SK-N-SH (cell line): ENCODE data around the gene DDX28. TPM values are rescaled to one million over a fixed set of nuclear protein-coding genes. Genes with fewer than 3 reads are reported as not detected.
A peak's percentile ranks its signal among the peaks of the same experiment; 100 is the strongest.

Source experiments
- CTCF ChIA-PET: fragments of 300-600, 350-600 bp; formaldehyde crosslinking; extraction: SDS; loops from one replicate; lab custom pipeline; 2021; lab: Yijun Ruan, JAX
- POLR2A ChIA-PET: fragments of 350-600 bp; sonication (Branson Sonifier 250); formaldehyde crosslinking; extraction: SDS; loops from one replicate; lab custom pipeline; 2020; ENCODE audit warnings: antibody characterized with exemption, inconsistent platforms; lab: Yijun Ruan, JAX
- DNase-seq: peaks from one replicate; pipeline ENCODE4 v3.0.0; 2012
- H2AFZ ChIP-seq: fragments of 200-600 bp; sonication (generic); 2 replicates; pipeline ENCODE4 v1.8.1; 2016; ENCODE audit warnings: antibody characterized with exemption, mild to moderate bottlenecking, low read depth
- H3F3A ChIP-seq: fragments of 200-600 bp; sonication (generic); replicated peaks from 2 replicates; pipeline ENCODE3; 2016; ENCODE audit warnings: antibody characterized with exemption, mild to moderate bottlenecking; ENCODE audit not compliant: insufficient read depth
- H3K27ac ChIP-seq, 2 experiments: fragments of 200-500 bp in 1 of 2; fragments of 200-600 bp in 1 of 2; sonication (Bioruptor generic) in 1 of 2; sonication (generic), shearing (Covaris generic) in 1 of 2; 2 replicates each; pipeline versions ENCODE4 v1.5.1 to v1.6.1; 2014 to 2016; ENCODE audit warnings: low read depth in 2 of 2, inconsistent platforms in 1 of 2, low read length in 1 of 2, mild to moderate bottlenecking in 1 of 2, mixed read lengths in 1 of 2
- H3K27me3 ChIP-seq: fragments of 200-600 bp; sonication (generic), shearing (Covaris generic); 2 replicates; pipeline ENCODE4 v1.6.1; 2016; ENCODE audit warnings: mixed run types; ENCODE audit not compliant: insufficient read depth
- H3K36me3 ChIP-seq, 2 experiments: fragments of 200-500 bp in 1 of 2; fragments of 200-600 bp in 1 of 2; sonication (Bioruptor generic) in 1 of 2; sonication (generic) in 1 of 2; replicated peaks in 1 of 2; 2 replicates each; pipeline versions ENCODE3 to v1.5.1; 2014 to 2016; ENCODE audit warnings: low read length in 1 of 2, mild to moderate bottlenecking in 1 of 2; ENCODE audit not compliant: insufficient read depth in 2 of 2, control insufficient read depth in 1 of 2
- H3K4me1 ChIP-seq, 2 experiments: fragments of 200-500 bp in 1 of 2; fragments of 200-600 bp in 1 of 2; sonication (Bioruptor generic) in 1 of 2; sonication (generic), shearing (Covaris generic) in 1 of 2; 2 replicates each; pipeline versions ENCODE4 v1.5.1 to v1.6.1; 2014 to 2016; ENCODE audit warnings: low read depth in 1 of 2, low read length in 1 of 2, mixed run types in 1 of 2; ENCODE audit not compliant: insufficient read depth in 2 of 2, control insufficient read depth in 1 of 2
- H3K4me2 ChIP-seq: fragments of 200-600 bp; sonication (generic), shearing (Covaris generic); 2 replicates; pipeline ENCODE4 v1.6.1; 2017; ENCODE audit warnings: mixed run types
- H3K4me3 ChIP-seq, 2 experiments: fragments of 200-500 bp in 1 of 2; fragments of 200-600 bp in 1 of 2; sonication (Bioruptor generic) in 1 of 2; sonication (generic), shearing (Covaris generic) in 1 of 2; 2 replicates each; pipeline versions ENCODE4 v1.5.1 to v1.8.1; 2014 to 2016; ENCODE audit warnings: low read depth in 2 of 2, inconsistent platforms in 1 of 2, low read length in 1 of 2, mild to moderate bottlenecking in 1 of 2, mixed read lengths in 1 of 2, moderate library complexity in 1 of 2
- H3K79me2 ChIP-seq: fragments of 200-600 bp; sonication (generic); 2 replicates; pipeline ENCODE4 v1.8.1; 2017; ENCODE audit warnings: mild to moderate bottlenecking; ENCODE audit not compliant: insufficient read depth
- H3K9ac ChIP-seq: fragments of 200-600 bp; sonication (generic); 2 replicates; pipeline ENCODE4 v1.6.1; 2017; ENCODE audit warnings: mixed run types
- H3K9me2 ChIP-seq: fragments of 200-600 bp; sonication (generic); 2 replicates; pipeline ENCODE4 v1.6.1; 2017; ENCODE audit warnings: mixed run types
- H3K9me3 ChIP-seq: fragments of 200-600 bp; sonication (generic); 2 replicates; pipeline ENCODE4 v1.6.1; 2017; ENCODE audit warnings: mixed run types, mild to moderate bottlenecking, moderate library complexity
- H4K20me1 ChIP-seq: fragments of 200-600 bp; sonication (generic); 2 replicates; pipeline ENCODE4 v1.6.1; 2017; ENCODE audit warnings: mild to moderate bottlenecking, mixed run types; ENCODE audit not compliant: insufficient read depth
- ELF1 ChIP-seq: IDR thresholded peaks from 2 replicates; pipeline ENCODE4 v1.4.0; 2012
- EZH2phosphoT487 ChIP-seq: fragments of 200-600 bp; sonication (generic); IDR thresholded peaks from 2 replicates; pipeline ENCODE4 v1.6.1; 2017; ENCODE audit warnings: low read depth, mixed run types, mild to moderate bottlenecking, antibody characterized with exemption, moderate library complexity, borderline replicate concordance
- FOSL2 ChIP-seq: IDR thresholded peaks from 2 replicates; pipeline ENCODE4 v1.4.0; 2012; ENCODE audit warnings: low read depth, mild to moderate bottlenecking, moderate library complexity, borderline replicate concordance
- FOXJ3 ChIP-seq: sonication (generic); formaldehyde crosslinking; IDR thresholded peaks from 2 replicates; pipeline ENCODE4 v1.5.1; 2020; ENCODE audit warnings: mild to moderate bottlenecking, missing genetic modification reagents
- FOXM1 ChIP-seq: IDR thresholded peaks from 2 replicates; pipeline ENCODE4 v1.4.0; 2012; ENCODE audit warnings: low read depth, mild to moderate bottlenecking
- IRF3 ChIP-seq: fragments of 150-350 bp; IDR thresholded peaks from 2 replicates; pipeline ENCODE4 v1.6.1; 2016; ENCODE audit warnings: mild to moderate bottlenecking, low read depth, low read length
- MEF2A ChIP-seq: IDR thresholded peaks from 2 replicates; pipeline ENCODE4 v1.4.0; 2012; ENCODE audit warnings: low read depth, borderline replicate concordance
- MXI1 ChIP-seq: IDR thresholded peaks from 2 replicates; pipeline ENCODE4 v1.6.1; 2012; ENCODE audit warnings: mild to moderate bottlenecking, low read depth, low read length, improper control_type of control experiment
- NRF1 ChIP-seq: IDR thresholded peaks from 2 replicates; pipeline ENCODE4 v1.6.1; 2012; ENCODE audit warnings: low read depth, mild to moderate bottlenecking, low read length
- PBX3 ChIP-seq: IDR thresholded peaks from 2 replicates; pipeline ENCODE4; 2012
- RFX5 ChIP-seq: IDR thresholded peaks from 2 replicates; pipeline ENCODE4 v1.6.1; 2012; ENCODE audit warnings: mild to moderate bottlenecking, improper control_type of control experiment, low read length
- TCF12 ChIP-seq: IDR thresholded peaks from 2 replicates; pipeline ENCODE4 v1.4.0; 2012
- TEAD4 ChIP-seq: IDR thresholded peaks from 2 replicates; pipeline ENCODE4 v1.4.0; 2012; ENCODE audit warnings: mild to moderate bottlenecking, borderline replicate concordance; ENCODE audit not compliant: insufficient read depth
- USF2 ChIP-seq: fragments of 150-350 bp; IDR thresholded peaks from 2 replicates; pipeline ENCODE4 v1.6.1; 2017; ENCODE audit warnings: antibody characterized with exemption, low read length, low read depth, borderline replicate concordance
- YY1 ChIP-seq: IDR thresholded peaks from 2 replicates; pipeline ENCODE4 v1.4.0; 2012; ENCODE audit warnings: low read depth, mild to moderate bottlenecking
- whole genome bisulfite sequencing: methylation state at CpG from one replicate; pipeline ENCODE4 v1.1.6; 2017; ENCODE audit warnings: low lambda C conversion rate; 5-methylcytosine and 5-hydroxymethylcytosine counted together
- polyA plus RNA-seq, 3 experiments: library from polyadenylated mRNA; depleted of rRNA; stranded (reverse); fragments of >200 nt; gene quantifications; 2 replicates each; pipeline ENCODE4 v1.2.3, GENCODE V29; 2012

DDX28 gene
- polyA plus RNA-seq, 1 of the 3 experiments (the other 2 are of a cell fraction): 10.8 TPM

DNA sequence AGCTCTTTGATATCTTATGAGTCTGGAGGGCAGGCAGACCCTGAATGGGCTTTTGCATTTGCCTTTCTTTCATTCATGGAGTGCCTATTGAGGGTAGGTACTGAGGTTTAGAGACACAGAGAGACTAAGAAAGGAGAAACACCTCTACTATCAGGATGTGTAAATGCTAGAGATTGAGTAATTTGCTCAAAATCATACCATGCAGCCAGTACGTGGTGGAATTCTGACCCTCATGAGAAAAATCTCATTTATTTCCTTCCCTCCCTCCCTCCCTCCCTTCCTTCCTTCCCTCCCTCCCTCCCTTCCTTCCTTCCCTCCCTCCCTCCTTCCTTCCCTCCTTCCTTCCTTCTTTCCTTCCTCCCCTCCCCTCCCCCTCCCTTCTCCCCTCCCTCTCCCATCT is 43.7 kb upstream of the DDX28 start:
- POLR2A ChIA-PET: no interaction called here
- whole genome bisulfite sequencing: 88% methylated on average over 1 of the region's 1 CpG
- Histone ChIP-seq H3K36me3 (peaks cover 11 to 19% of the 10 kb centered on the region in 2 experiments), H3K9me2 (no peaks in the 10 kb centered on the region), H3K79me2 (no peaks in the 10 kb centered on the region), H3K4me1 (peaks cover 0 to 21% of the 10 kb centered on the region in 2 experiments; a peak in 2 of 4 replicates), H4K20me1 (0 out of 2 replicates have a peak, but pooled peaks cover 2% of the 10 kb centered on the region), H3F3A (peaks cover 39% of the 10 kb centered on the region), H2AFZ (no peak overlapping the region), H3K4me2 (no peak overlapping the region), H3K27ac (no peak overlapping the region), H3K9me3 (no peaks in the 10 kb centered on the region), H3K27me3 (no peaks in the 10 kb centered on the region), H3K4me3 (no peak overlapping the region), H3K9ac (no peak overlapping the region)
- CTCF ChIA-PET: interaction anchor here (1.0 kb wide), 1 partner anchor 17 kb away, joined by 3 read pairs; no protein-coding TSS in a partner anchor
- TF ChIP-seq FOSL2: no peak
- TF ChIP-seq PBX3: no peak
- no peak for TF ChIP-seq NRF1
- TF ChIP-seq ELF1: no peak
- TF ChIP-seq TEAD4: no peak
- TF ChIP-seq EZH2phosphoT487: no peak
- no peak for TF ChIP-seq TCF12
- TF ChIP-seq FOXJ3 (CRISPR knock-in tag): no peak
- no peak for TF ChIP-seq MXI1
- no peak for TF ChIP-seq YY1
- TF ChIP-seq RFX5: no peak
- TF ChIP-seq USF2: no peak
- TF ChIP-seq FOXM1: no peak
- no peak for TF ChIP-seq MEF2A
- TF ChIP-seq IRF3: no peak
- no peak for DNase-seq

- CTCF ChIA-PET: interaction anchor here (0.7 to 2.5 kb wide), 21 partner anchors 10 to 194 kb away, joined by 3 to 12 read pairs (median 4); no protein-coding TSS in a partner anchor
- POLR2A ChIA-PET: no interaction called here
- TF ChIP-seq PBX3: no peak
- TF ChIP-seq, all 33 proteins: peak for 0
- peaks cover 7 to 14% of the 10 kb centered on the region in 2 experiments for H3K36me3 ChIP-seq
- H3K4me2 ChIP-seq: peak overlapping the region; percentile 55
- H2AFZ ChIP-seq: no peak overlapping the region
- H3K27me3 ChIP-seq: no peaks in the 10 kb centered on the region
- no peak overlapping the region for H3K4me3 ChIP-seq
- 79% methylated on average over 6 of the region's 6 CpGs for WGBS
- H3K9ac ChIP-seq: peak overlapping the region; percentile 45; the same call in 1 of the 2 replicates
- peaks cover 0 to 19% of the 10 kb centered on the region in 2 experiments; a peak in 2 of 4 replicates for H3K4me1 ChIP-seq
- DNase-seq: no peak
- H3K27ac ChIP-seq: peak overlapping the region in 1 of 2 experiments; percentile 70; a peak in 2 of 4 replicates
- no peaks in the 10 kb centered on the region for H3K9me3 ChIP-seq
- no peaks in the 10 kb centered on the region for H3K79me2 ChIP-seq
- 0 out of 2 replicates have a peak, but pooled peaks cover 2% of the 10 kb centered on the region for H4K20me1 ChIP-seq
- H3F3A ChIP-seq: peaks cover 39% of the 10 kb centered on the region
- H3K9me2 ChIP-seq: no peaks in the 10 kb centered on the region
These were observed 42.8 kb upstream of the DDX28 start for GRCh38 chr16:68065716-68066305.
